Measurements from ENCODE around the gene GARNL3. TPM values are rescaled to one million over a fixed set of nuclear protein-coding genes. Genes with fewer than 3 reads are reported as not detected.

GARNL3 gene
- total and polyA plus RNA-seq, 2 donors (not counting 1 experiment from before 2014, with no cell fraction given), result 1.5 to 12.6 TPM

DNA sequence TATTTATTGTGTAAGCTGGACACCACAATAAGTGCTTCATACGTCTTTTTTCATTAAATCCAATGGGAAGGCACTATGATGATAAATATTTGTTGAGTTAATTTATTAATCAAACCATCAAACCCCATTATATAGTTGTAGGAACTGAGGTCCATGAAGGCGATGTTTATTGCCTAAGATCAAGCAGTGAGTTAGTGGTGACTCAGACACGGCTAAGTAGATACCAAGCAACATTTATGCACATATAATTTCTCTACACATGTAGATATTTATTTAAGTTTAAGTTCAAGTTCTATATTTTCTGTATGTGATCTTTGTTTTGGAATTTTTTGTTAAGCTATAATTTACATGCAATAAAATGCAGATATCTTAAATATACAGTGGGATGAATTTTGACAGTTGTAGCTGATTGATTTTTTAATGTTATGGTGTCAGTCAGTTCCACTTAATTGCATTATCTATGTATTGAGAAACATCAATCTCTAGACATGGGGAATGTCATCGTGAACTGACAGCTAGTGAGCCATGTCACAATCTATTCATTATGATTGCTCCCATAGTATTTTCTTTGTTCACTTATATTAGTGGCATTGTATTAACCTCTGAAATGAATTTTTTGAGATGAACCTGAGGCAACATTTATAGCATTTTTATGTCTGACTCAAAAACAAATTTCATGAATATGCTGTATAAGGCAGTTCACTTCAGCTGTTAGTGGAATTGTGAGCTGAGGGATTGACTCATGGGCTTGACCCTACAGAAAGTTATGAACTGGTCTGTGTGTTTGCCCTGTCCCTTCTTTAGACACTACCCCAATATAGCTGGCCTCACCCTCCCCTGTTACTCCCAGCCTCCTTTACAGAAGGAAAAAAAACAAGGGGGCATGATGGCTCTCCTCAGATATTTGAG, 11.9 kb upstream of the GARNL3 start:
- H3K9me3 Mint-ChIP-seq (ENCODE audit: insufficient read depth), result no peaks in the 10 kb centered on the region
- H3K4me1 Mint-ChIP-seq, result no peaks in the 10 kb centered on the region
- H3K27ac Mint-ChIP-seq, result no peak overlapping the region
- POLR2A ChIA-PET, result interaction anchor here (0.6 kb wide), 1 partner anchor 150 kb away, joined by 3 read pairs; no protein-coding TSS in a partner anchor
- no peaks in the 10 kb centered on the region for H3K36me3 ChIP-seq (replicated peaks in 1 of 2; ENCODE audit: control extremely low read depth in 1 of 2, control insufficient read depth in 1 of 2, extremely low read depth in 1 of 2, insufficient read depth in 2 of 2, low read length in 1 of 2)
- no peaks in the 10 kb centered on the region for H4K20me1 ChIP-seq (ENCODE audit: control insufficient read depth, insufficient read depth, low read length, poor library complexity, severe bottlenecking)
- no peak overlapping the region for H2AFZ ChIP-seq (ENCODE audit: insufficient read depth, low read depth, low read length, poor library complexity, severe bottlenecking)
- no peaks in the 10 kb centered on the region for H3K9me3 ChIP-seq (ENCODE audit: control extremely low read depth in 1 of 3, control insufficient read depth in 2 of 3, insufficient read depth in 1 of 3, low read length in 2 of 3)
- H3K9ac ChIP-seq (ENCODE audit: low read length), result no peak overlapping the region
- no peak overlapping the region for H3K4me2 ChIP-seq (replicated peaks; ENCODE audit: low read depth, low read length, poor library complexity, severe bottlenecking)
- H3K27ac ChIP-seq (ENCODE audit: low read length in 2 of 2), result no peak overlapping the region
- ATAC-seq (ENCODE audit: low read depth) (no peak), DNase-seq (no peak)
- no peak overlapping the region for H3K4me3 ChIP-seq (ENCODE audit: control extremely low read depth in 1 of 5, extremely low read depth in 1 of 5, insufficient read depth in 1 of 5, low read depth in 2 of 5, low read length in 4 of 5)
- no peak overlapping the region for H3K4me3 Mint-ChIP-seq
- WGBS (ENCODE audit: insufficient coverage), result no CpG with 5 or more reads among the region's 4 CpGs
- CTCF ChIA-PET, result no interaction called here
- H3K79me2 ChIP-seq (ENCODE audit: control insufficient read depth, insufficient read depth, low read length), result no peaks in the 10 kb centered on the region
- TF ChIP-seq EZH2 (IDR thresholded peaks at IDR 0.05; ENCODE audit: borderline replicate concordance, insufficient read depth, low read depth, low read length, poor library complexity, severe bottlenecking), result no peak
- TF ChIP-seq, protein P1, sequence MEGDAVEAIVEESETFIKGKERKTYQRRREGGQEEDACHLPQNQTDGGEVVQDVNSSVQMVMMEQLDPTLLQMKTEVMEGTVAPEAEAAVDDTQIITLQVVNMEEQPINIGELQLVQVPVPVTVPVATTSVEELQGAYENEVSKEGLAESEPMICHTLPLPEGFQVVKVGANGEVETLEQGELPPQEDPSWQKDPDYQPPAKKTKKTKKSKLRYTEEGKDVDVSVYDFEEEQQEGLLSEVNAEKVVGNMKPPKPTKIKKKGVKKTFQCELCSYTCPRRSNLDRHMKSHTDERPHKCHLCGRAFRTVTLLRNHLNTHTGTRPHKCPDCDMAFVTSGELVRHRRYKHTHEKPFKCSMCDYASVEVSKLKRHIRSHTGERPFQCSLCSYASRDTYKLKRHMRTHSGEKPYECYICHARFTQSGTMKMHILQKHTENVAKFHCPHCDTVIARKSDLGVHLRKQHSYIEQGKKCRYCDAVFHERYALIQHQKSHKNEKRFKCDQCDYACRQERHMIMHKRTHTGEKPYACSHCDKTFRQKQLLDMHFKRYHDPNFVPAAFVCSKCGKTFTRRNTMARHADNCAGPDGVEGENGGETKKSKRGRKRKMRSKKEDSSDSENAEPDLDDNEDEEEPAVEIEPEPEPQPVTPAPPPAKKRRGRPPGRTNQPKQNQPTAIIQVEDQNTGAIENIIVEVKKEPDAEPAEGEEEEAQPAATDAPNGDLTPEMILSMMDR (IDR thresholded peaks at IDR 0.05), result no peak
- H3K27me3 ChIP-seq (replicated peaks in 1 of 4; ENCODE audit: control extremely low read depth in 1 of 4, control insufficient read depth in 3 of 4, insufficient read depth in 4 of 4, low read length in 3 of 4), result peaks cover 0 to 3% (median 0%) of the 10 kb centered on the region in 4 experiments
- H3K4me1 ChIP-seq (ENCODE audit: control insufficient read depth in 2 of 2, insufficient read depth in 2 of 2, low read length in 2 of 2), result no peaks in the 10 kb centered on the region
- intact Hi-C loops (cut with micrococcal nuclease), result no loop called here
- no peaks in the 10 kb centered on the region for H3K27me3 Mint-ChIP-seq

DNA sequence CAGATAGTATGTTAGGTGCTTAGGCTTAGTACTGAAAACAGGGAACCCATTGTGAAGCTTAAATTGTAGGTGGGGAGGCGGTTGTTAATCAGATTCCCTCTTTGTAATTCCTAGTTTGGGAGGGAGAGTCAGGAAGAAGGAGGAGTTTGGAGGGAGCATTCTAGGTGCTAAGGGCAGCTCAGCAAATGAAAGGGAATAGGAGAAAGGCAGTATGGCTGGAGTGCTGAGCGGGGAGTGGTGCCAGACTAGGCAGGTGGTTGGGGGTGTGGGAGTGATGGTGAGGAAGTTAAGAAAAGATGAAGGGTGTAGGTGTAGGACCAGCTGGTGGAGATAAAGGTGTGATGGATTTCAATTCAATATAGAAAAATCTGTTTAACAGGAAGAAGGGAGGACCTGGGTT, 11.1 kb upstream of the GARNL3 start:
- no peak overlapping the region for H3K4me3 Mint-ChIP-seq
- 100% methylated on average over 2 of the region's 2 CpGs for WGBS (ENCODE audit: insufficient coverage)

More for the DNA sequence above, 11.1 kb upstream of the GARNL3 start:
- intact Hi-C loops (cut with micrococcal nuclease), result no loop called here
- no peaks in the 10 kb centered on the region for H4K20me1 ChIP-seq (ENCODE audit: control insufficient read depth, insufficient read depth, low read length, poor library complexity, severe bottlenecking)
- ATAC-seq (ENCODE audit: low read depth) (no peak), DNase-seq (no peak)
- H3K27me3 Mint-ChIP-seq, result no peaks in the 10 kb centered on the region
- no peak overlapping the region for H3K27ac Mint-ChIP-seq
- no peaks in the 10 kb centered on the region for H3K9me3 Mint-ChIP-seq (ENCODE audit: insufficient read depth)
- CTCF ChIA-PET, result no interaction called here
- POLR2A ChIA-PET, result no interaction called here
- H3K4me3 ChIP-seq (ENCODE audit: control extremely low read depth in 1 of 5, extremely low read depth in 1 of 5, insufficient read depth in 1 of 5, low read depth in 2 of 5, low read length in 4 of 5), result no peak overlapping the region
- no peak overlapping the region for H2AFZ ChIP-seq (ENCODE audit: insufficient read depth, low read depth, low read length, poor library complexity, severe bottlenecking)
- no peaks in the 10 kb centered on the region for H3K27me3 ChIP-seq (replicated peaks in 1 of 4; ENCODE audit: control extremely low read depth in 1 of 4, control insufficient read depth in 3 of 4, insufficient read depth in 4 of 4, low read length in 3 of 4)
- no peaks in the 10 kb centered on the region for H3K4me1 Mint-ChIP-seq
- TF ChIP-seq EZH2 (IDR thresholded peaks at IDR 0.05; ENCODE audit: borderline replicate concordance, insufficient read depth, low read depth, low read length, poor library complexity, severe bottlenecking), result no peak
- TF ChIP-seq, protein P1 (IDR thresholded peaks at IDR 0.05), result no peak
- H3K27ac ChIP-seq (ENCODE audit: low read length in 2 of 2), result no peak overlapping the region
- H3K79me2 ChIP-seq (ENCODE audit: control insufficient read depth, insufficient read depth, low read length), result no peaks in the 10 kb centered on the region
- H3K36me3 ChIP-seq (replicated peaks in 1 of 2; ENCODE audit: control extremely low read depth in 1 of 2, control insufficient read depth in 1 of 2, extremely low read depth in 1 of 2, insufficient read depth in 2 of 2, low read length in 1 of 2), result no peaks in the 10 kb centered on the region
- H3K4me1 ChIP-seq (ENCODE audit: control insufficient read depth in 2 of 2, insufficient read depth in 2 of 2, low read length in 2 of 2), result no peaks in the 10 kb centered on the region
- H3K4me2 ChIP-seq (replicated peaks; ENCODE audit: low read depth, low read length, poor library complexity, severe bottlenecking), result no peak overlapping the region
- H3K9ac ChIP-seq (ENCODE audit: low read length), result no peak overlapping the region
- no peaks in the 10 kb centered on the region for H3K9me3 ChIP-seq (ENCODE audit: control extremely low read depth in 1 of 3, control insufficient read depth in 2 of 3, insufficient read depth in 1 of 3, low read length in 2 of 3)
